GM12875 (cell line): ENCODE results near the gene PLD5.
A peak's percentile ranks its signal among the peaks of the same experiment; 100 is the strongest.
"Not testable (repeated sequence)": the region's sequence is repeated elsewhere in the genome, so short reads cannot be mapped to it uniquely, and the experiment has no call there.

Source experiments
- H3K4me3 ChIP-seq: one replicate; pipeline ENCODE4 v1.5.1; 2011; ENCODE audit warnings: low read depth, low read length, control low read depth
- CTCF ChIP-seq: IDR thresholded peaks from 2 replicates; pipeline ENCODE4 v1.5.1; 2011; ENCODE audit warnings: low read depth, mild to moderate bottlenecking, control low read depth, inconsistent platforms, low read length, moderate library complexity, borderline replicate concordance; ENCODE audit not compliant: insufficient read depth

Gene PLD5

GRCh38 chr1:242133351-242133750, 391.1 kb downstream of the PLD5 start:
- H3K4me3 ChIP-seq, result no peak overlapping the region
- TF ChIP-seq CTCF, result no peak

- H3K4me3 ChIP-seq, result no peak overlapping the region
- TF ChIP-seq CTCF, result no peak
These were observed 392.2 kb downstream of the PLD5 start for GRCh38 chr1:242132121-242132817.

DNA sequence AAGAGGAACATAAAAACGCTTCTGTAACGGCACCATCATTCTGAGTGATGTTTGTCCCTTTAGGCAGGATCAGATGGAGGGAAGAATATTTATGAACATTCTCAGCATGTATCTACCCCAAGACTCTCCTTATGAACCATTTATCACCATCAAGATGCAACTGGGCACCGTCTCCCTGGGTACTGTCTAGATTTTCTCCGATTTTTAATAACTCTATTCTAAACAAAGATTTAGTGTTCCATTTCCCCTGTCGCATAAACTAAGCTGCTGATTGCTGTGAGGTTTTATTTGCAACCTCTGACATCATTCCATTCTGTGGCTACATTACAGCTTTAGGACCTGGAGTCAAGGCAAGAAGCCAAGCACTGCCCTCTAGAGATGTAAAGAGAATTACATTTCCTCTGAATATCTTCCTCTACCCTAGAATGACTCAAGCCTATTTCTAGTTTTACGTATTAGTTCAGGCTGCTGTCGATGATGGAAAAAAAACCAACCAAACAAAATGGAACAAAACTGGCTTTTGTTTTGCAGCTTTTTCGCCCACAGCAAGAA, 395.5 kb downstream of the PLD5 start:
- TF ChIP-seq CTCF, result peak; percentile 10; the same call in 1 of the 2 replicates
- no peak overlapping the region for H3K4me3 ChIP-seq

- no peak overlapping the region for H3K4me3 ChIP-seq
- no peak for TF ChIP-seq CTCF
These were observed 404.1 kb downstream of the PLD5 start for GRCh38 chr1:242120432-242120831.

DNA sequence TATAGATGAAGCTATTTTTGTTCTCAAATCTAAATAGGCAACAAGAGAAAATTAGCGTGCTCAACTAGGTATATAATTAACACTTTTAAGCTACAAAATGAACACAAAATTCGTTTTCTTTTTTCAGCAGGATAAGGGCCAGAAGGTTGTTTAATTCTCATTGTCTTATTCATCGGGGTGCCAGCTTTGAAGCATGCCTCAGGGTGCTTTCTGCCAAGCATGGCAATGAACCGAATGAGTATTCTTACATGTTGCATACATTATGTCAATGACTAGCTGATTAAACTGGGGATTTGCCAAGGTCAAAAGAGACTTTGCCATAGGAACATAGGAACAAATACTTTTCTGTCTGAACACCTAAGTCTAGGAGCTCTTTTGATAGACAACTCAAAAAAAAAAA, 423.6 kb downstream of the PLD5 start:
- no peak overlapping the region for H3K4me3 ChIP-seq
- no peak for TF ChIP-seq CTCF

GRCh38 chr1:242097283-242097682, 427.2 kb downstream of the PLD5 start:
- not testable (repeated sequence) for H3K4me3 ChIP-seq

- TF ChIP-seq CTCF, result no peak
- no peak overlapping the region for H3K4me3 ChIP-seq
These were observed 431.4 kb downstream of the PLD5 start for GRCh38 chr1:242093116-242093515.

GRCh38 chr1:242089911-242090310, 434.6 kb downstream of the PLD5 start:
- no peak overlapping the region for H3K4me3 ChIP-seq
- no peak for TF ChIP-seq CTCF
